Measurements from ENCODE around the gene KNTC1.
A peak's percentile ranks its signal among the peaks of the same experiment; 100 is the strongest.
"Not testable (repeated sequence)": the region's sequence is repeated elsewhere in the genome, so short reads cannot be mapped to it uniquely, and the experiment has no call there.

Gene KNTC1

DNA sequence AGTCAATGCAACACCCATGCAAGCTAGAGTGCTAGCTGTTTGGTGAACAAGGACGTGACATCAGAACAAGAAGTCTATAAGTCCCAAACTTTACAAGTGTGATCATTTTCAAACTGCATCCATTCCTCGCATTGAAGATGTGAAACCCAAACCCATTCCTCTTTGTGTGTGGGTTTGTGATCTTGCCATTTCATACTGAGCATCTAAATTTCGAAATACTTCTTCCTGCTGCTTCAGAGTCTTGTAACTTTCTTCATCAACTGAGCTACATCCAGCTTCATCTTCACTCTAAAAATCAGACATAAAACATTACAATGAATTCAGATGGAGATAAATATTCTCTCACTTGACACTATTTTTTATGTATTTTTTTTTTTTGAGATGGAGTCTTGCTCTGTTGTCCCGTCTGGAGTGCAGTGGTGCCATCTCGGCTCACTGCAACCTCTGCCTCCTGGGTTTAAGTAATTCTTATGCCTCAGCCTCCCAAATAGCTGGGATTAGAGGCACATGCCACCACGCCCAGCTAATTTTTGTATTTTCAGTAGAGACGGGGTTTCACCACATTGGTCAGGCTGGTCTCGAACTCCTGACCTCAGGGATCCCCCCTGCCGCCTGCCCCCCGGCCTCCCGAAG lies 21.5 kb upstream of the KNTC1 start:
- no peak for DNase-seq (ENCODE audit: low read depth)

GRCh38 chr12:122506393-122506938 lies 20.6 kb upstream of the KNTC1 start:
- DNase-seq (ENCODE audit: low read depth), result no peak

DNA sequence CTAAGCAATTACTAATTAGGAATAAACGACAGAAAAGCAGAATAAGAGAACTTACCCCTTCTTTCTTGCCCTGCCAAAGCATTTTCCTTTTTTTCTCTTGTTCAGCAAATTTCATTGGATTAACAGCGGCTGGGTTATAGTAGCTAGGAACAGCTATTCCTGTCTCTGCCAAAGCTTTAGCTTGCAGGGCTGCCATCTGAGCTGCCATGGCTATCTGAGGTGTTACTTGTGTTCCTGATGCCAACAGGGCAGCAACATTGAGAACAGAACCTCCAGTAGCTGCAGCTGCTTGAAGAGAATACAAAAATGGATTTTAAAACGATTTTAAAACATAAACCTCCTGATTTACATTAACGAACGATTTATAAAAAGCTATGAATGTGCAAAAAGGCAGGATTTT lies 18.9 kb upstream of the KNTC1 start:
- DNase-seq (ENCODE audit: low read depth), result no peak

DNA sequence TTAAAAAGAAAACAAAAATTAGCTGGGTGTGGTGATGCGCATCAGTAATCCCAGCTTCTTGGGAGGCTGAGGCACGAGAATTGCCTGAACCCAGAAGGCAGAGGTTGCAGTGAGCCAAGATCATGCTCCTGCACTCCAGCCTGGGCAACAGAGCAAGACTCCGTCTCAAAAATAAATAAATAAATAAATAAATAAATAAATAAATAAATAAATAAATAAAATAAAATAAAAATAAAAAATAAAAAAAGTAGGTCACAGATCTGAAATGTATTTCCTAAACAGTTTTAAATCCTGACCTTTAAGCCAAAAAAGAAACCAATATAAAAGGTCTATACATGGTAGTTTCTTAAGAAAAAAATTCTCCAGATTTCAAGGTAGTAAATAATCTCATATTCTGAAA lies 14.0 kb upstream of the KNTC1 start:
- DNase-seq (ENCODE audit: low read depth), result not testable (repeated sequence)

GRCh38 chr12:122513660-122514059 lies 13.4 kb upstream of the KNTC1 start:
- no peak for DNase-seq (ENCODE audit: low read depth)

DNA sequence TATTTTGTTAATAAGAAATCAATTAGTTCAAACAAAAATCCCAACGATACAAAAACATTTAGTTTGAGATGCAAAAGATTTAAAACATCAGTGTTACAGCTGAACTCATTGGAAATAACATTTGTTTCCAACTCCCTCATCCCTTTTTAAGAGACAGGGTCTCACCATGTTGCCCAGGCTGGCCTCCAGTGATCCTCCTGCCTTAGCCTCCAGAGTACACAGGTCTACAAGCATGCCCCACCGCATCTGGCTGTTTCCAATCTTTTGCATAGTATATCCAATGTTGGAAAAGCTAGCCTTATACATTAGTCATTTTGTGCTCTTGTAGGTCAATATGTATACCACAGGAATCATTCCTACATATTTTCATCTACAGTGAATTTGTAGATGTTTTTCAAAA lies 11.8 kb upstream of the KNTC1 start:
- DNase-seq (ENCODE audit: low read depth), result no peak

- no peak for DNase-seq (ENCODE audit: low read depth)
These were observed 10.3 kb upstream of the KNTC1 start for GRCh38 chr12:122516544-122517361.

GRCh38 chr12:122517877-122518276 lies 9.2 kb upstream of the KNTC1 start:
- DNase-seq (ENCODE audit: low read depth), result peak; percentile 89

- DNase-seq (ENCODE audit: low read depth), result no peak
These were observed 8.1 kb upstream of the KNTC1 start for GRCh38 chr12:122518908-122519307.

- DNase-seq (ENCODE audit: low read depth), result no peak
These were observed 7.6 kb upstream of the KNTC1 start for GRCh38 chr12:122519418-122519817.

- DNase-seq (ENCODE audit: low read depth), result no peak
These were observed 6.4 kb upstream of the KNTC1 start for GRCh38 chr12:122520676-122521075.

- no peak for DNase-seq (ENCODE audit: low read depth)
These were observed 3.8 kb upstream of the KNTC1 start for GRCh38 chr12:122523280-122523679.

DNA sequence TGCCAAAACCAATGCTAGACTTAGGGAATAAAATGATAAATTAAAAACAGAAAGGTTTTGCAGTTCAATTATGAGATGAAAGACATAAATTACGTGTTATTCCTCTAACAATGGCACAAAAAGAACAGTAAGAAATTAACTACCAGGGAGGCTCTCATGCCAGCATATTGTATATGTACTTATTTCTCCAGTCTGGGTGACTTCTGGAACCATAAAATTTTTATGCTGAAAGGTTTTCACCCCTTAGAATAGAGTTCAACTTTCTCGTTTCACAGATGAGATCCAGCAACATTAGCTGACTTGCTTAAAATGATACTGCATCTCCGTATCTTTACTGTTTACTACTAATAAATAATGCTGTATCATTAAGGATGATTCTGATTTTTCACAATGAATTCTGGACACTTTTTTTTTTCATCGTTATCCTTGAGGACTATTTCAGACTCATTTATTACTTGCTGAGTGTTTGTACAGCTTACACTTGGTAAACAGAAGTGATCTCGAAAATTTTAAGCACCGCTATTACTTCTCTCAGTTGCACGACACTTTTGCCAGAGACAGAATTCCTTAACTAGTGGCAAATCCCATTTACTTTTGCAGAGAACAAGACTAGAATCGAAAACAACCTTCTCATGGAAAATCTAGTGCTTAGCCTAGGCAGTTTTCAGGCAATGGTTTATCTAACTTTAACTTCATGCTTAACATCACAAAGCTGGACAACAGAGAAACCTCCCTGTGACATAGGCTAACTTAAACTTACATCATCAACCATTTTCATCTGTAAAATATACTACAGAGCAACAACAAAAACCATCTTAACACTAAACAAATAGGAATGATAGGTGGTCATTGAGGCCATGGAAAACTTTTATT lies 3.0 kb upstream of the KNTC1 start:
- no peak for DNase-seq (ENCODE audit: low read depth)

GRCh38 chr12:122527478-122527944 lies 462 bp downstream of the KNTC1 start:
- DNase-seq (ENCODE audit: low read depth), result no peak

DNA sequence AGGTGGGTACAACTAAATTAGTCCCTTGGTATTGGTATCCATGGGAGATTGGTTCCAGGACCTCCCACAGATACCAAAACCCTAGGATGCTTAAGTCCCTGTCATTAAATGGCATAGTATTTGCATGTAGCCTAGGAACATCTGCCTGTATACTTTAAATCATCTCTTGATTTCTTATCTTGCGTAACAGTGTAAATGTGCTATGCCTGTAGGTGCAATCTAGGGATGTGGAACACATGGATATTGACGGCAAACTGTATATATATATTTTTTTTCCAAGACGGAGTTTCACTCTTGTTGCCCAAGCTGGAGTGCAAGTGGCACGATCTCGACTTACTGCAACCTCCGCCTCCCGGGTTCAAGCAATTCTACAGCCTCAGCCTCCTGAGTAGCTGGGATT lies 1.5 kb downstream of the KNTC1 start:
- DNase-seq (ENCODE audit: low read depth), result no peak

GRCh38 chr12:122528992-122529391 lies 1.9 kb downstream of the KNTC1 start:
- DNase-seq (ENCODE audit: low read depth), result no peak

GRCh38 chr12:122533856-122534255 lies 6.8 kb downstream of the KNTC1 start:
- DNase-seq (ENCODE audit: low read depth), result peak; percentile 18

GRCh38 chr12:122537021-122537420 lies 10.0 kb downstream of the KNTC1 start:
- DNase-seq (ENCODE audit: low read depth), result no peak

DNA sequence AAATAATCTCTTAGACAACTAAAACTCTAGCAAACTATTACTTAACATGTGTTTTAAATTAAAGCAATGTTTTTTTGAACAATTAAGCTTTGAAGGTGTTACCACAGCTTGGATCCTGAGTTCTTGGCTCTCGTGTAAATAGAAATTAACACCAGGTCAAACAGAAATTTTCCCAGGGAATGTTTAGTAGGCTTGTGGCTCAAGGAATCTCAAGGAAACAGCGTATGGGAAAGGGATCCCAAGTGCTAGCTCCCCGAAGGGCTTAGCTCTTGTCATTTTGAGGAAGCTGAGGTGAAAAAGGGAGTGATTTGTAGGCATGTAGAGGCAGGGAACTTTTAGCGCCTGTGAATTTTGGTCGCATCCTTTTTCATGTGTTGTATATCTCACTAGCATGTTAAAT lies 11.4 kb downstream of the KNTC1 start:
- no peak for DNase-seq (ENCODE audit: low read depth)

- DNase-seq (ENCODE audit: low read depth), result no peak
These were observed 17.5 kb downstream of the KNTC1 start for GRCh38 chr12:122544537-122544936.

- DNase-seq (ENCODE audit: low read depth), result no peak
These were observed 18.8 kb downstream of the KNTC1 start for GRCh38 chr12:122545855-122546254.

- no peak for DNase-seq (ENCODE audit: low read depth)
These were observed 20.3 kb downstream of the KNTC1 start for GRCh38 chr12:122547330-122547729.

Data from stromal cell of bone marrow (primary cell).